ENCODE data around the gene MAP2.

Gene MAP2

GRCh38 chr2:209456489-209456888, 32.6 kb downstream of the MAP2 start:
- no peak for TF ChIP-seq POLR2A (IDR thresholded peaks at IDR 0.05; ENCODE audit: low read depth, low read length)
- FAIRE-seq (no peak), DNase-seq (ENCODE audit: insufficient read length, low spot score) (no peak)

GRCh38 chr2:209458008-209458979, 34.4 kb downstream of the MAP2 start:
- DNase-seq (ENCODE audit: insufficient read length, low spot score) (no peak), FAIRE-seq (no peak)
- no peak for TF ChIP-seq POLR2A (IDR thresholded peaks at IDR 0.05; ENCODE audit: low read depth, low read length)

GRCh38 chr2:209459359-209459758, 35.5 kb downstream of the MAP2 start:
- TF ChIP-seq POLR2A (IDR thresholded peaks at IDR 0.05; ENCODE audit: low read depth, low read length): no peak
- DNase-seq (ENCODE audit: insufficient read length, low spot score): no peak
- no peak for FAIRE-seq

- DNase-seq (ENCODE audit: insufficient read length, low spot score): no peak
- TF ChIP-seq POLR2A (IDR thresholded peaks at IDR 0.05; ENCODE audit: low read depth, low read length): no peak
- no peak for FAIRE-seq
Observed at GRCh38 chr2:209460151-209460761, 36.4 kb downstream of the MAP2 start.

- TF ChIP-seq POLR2A (IDR thresholded peaks at IDR 0.05; ENCODE audit: low read depth, low read length): no peak
- FAIRE-seq (no peak), DNase-seq (ENCODE audit: insufficient read length, low spot score) (no peak)
Observed at GRCh38 chr2:209463226-209463625, 39.4 kb downstream of the MAP2 start.

- no peak for DNase-seq (ENCODE audit: insufficient read length, low spot score)
- no peak for FAIRE-seq
- no peak for TF ChIP-seq POLR2A (IDR thresholded peaks at IDR 0.05; ENCODE audit: low read depth, low read length)
Observed at GRCh38 chr2:209463835-209464234, 40.0 kb downstream of the MAP2 start.

GRCh38 chr2:209468846-209469245, 45.0 kb downstream of the MAP2 start:
- no peak for DNase-seq (ENCODE audit: insufficient read length, low spot score)
- TF ChIP-seq POLR2A (IDR thresholded peaks at IDR 0.05; ENCODE audit: low read depth, low read length): no peak
- FAIRE-seq: no peak

- no peak for TF ChIP-seq POLR2A (IDR thresholded peaks at IDR 0.05; ENCODE audit: low read depth, low read length)
- no peak for FAIRE-seq
- no peak for DNase-seq (ENCODE audit: insufficient read length, low spot score)
Observed at GRCh38 chr2:209469481-209469880, 45.6 kb downstream of the MAP2 start.

GRCh38 chr2:209470466-209470865, 46.6 kb downstream of the MAP2 start:
- DNase-seq (ENCODE audit: insufficient read length, low spot score) (no peak), FAIRE-seq (no peak)
- no peak for TF ChIP-seq POLR2A (IDR thresholded peaks at IDR 0.05; ENCODE audit: low read depth, low read length)

- DNase-seq (ENCODE audit: insufficient read length, low spot score) (no peak), FAIRE-seq (peak; percentile 92)
- TF ChIP-seq POLR2A (IDR thresholded peaks at IDR 0.05; ENCODE audit: low read depth, low read length): no peak
Observed at GRCh38 chr2:209471037-209471436, 47.2 kb downstream of the MAP2 start.

GRCh38 chr2:209472112-209472832, 48.4 kb downstream of the MAP2 start:
- no peak for TF ChIP-seq POLR2A (IDR thresholded peaks at IDR 0.05; ENCODE audit: low read depth, low read length)
- FAIRE-seq (peak; percentile 41), DNase-seq (ENCODE audit: insufficient read length, low spot score) (no peak)

GRCh38 chr2:209472871-209473270, 49.0 kb downstream of the MAP2 start:
- no peak for TF ChIP-seq POLR2A (IDR thresholded peaks at IDR 0.05; ENCODE audit: low read depth, low read length)
- DNase-seq (ENCODE audit: insufficient read length, low spot score) (no peak), FAIRE-seq (peak; percentile 75)

GRCh38 chr2:209473930-209474419, 50.1 kb downstream of the MAP2 start:
- peak; percentile 99 for FAIRE-seq
- TF ChIP-seq POLR2A (IDR thresholded peaks at IDR 0.05; ENCODE audit: low read depth, low read length): no peak
- DNase-seq (ENCODE audit: insufficient read length, low spot score): no peak

GRCh38 chr2:209474960-209475359, 51.1 kb downstream of the MAP2 start:
- TF ChIP-seq POLR2A (IDR thresholded peaks at IDR 0.05; ENCODE audit: low read depth, low read length): no peak
- FAIRE-seq: no peak
- no peak for DNase-seq (ENCODE audit: insufficient read length, low spot score)
